HepG2 (cell line): Measurements from ENCODE around the gene PTMA.

ENCODE experiments used
- CTCF ChIP-seq: sonication (generic); formaldehyde crosslinking; IDR thresholded peaks from 2 replicates; pipeline ENCODE4 v1.5.0; 2020; ENCODE audit warnings: mild to moderate bottlenecking, missing genetic modification reagents, moderate library complexity
- EP300 ChIP-seq, 3 experiments: sonication (generic) in 1 of 3; formaldehyde crosslinking in 1 of 3; IDR thresholded peaks; 2 replicates each; pipeline versions ENCODE4 v1.5.1 to v1.6.1; 2011 to 2020; ENCODE audit warnings: low read depth in 2 of 3, low read length in 2 of 3, borderline replicate concordance in 1 of 3, improper control_type of control experiment in 1 of 3, mild to moderate bottlenecking in 1 of 3, missing genetic modification reagents in 1 of 3, moderate library complexity in 1 of 3
- FOXK2 ChIP-seq: fragments of 450-650 bp; IDR thresholded peaks from 2 replicates; pipeline ENCODE4 v1.6.1; 2016
- IRF9 ChIP-seq: sonication (generic); formaldehyde crosslinking; IDR thresholded peaks from 2 replicates; pipeline ENCODE4 v1.8.0; 2022; ENCODE audit warnings: missing genetic modification reagents, mild to moderate bottlenecking, borderline replicate concordance
- JARID2 ChIP-seq: sonication (generic); formaldehyde crosslinking; IDR thresholded peaks from 2 replicates; pipeline ENCODE4 v1.8.1; 2023; ENCODE audit warnings: missing genetic modification reagents, inconsistent platforms; ENCODE audit not compliant: insufficient replicate concordance
- PHB2 ChIP-seq: fragments of 450-650 bp; IDR thresholded peaks from 2 replicates; pipeline ENCODE4 v1.6.1; 2018; ENCODE audit not compliant: partially characterized antibody
- POLR2A ChIP-seq, 2 experiments: IDR thresholded peaks; 2 replicates each; pipeline ENCODE4 v1.6.1; 2011; ENCODE audit warnings: low read depth in 2 of 2, low read length in 2 of 2, mild to moderate bottlenecking in 1 of 2, moderate library complexity in 1 of 2; ENCODE audit not compliant: insufficient read depth in 1 of 2
- RAD21 ChIP-seq: fragments of 450-650 bp; formaldehyde crosslinking; IDR thresholded peaks from 2 replicates; pipeline ENCODE4 v1.5.0; 2020; ENCODE audit warnings: mild to moderate bottlenecking
- TBP ChIP-seq: sonication (generic); formaldehyde crosslinking; IDR thresholded peaks from 2 replicates; pipeline ENCODE4 v1.5.0; 2020; ENCODE audit warnings: missing genetic modification reagents
- YY1 ChIP-seq: IDR thresholded peaks from 2 replicates; pipeline ENCODE4 v1.6.1; 2011; ENCODE audit warnings: low read length, low read depth, moderate library complexity, mild to moderate bottlenecking; ENCODE audit not compliant: insufficient read depth, insufficient replicate concordance
- ZBTB33 ChIP-seq: sonication (generic); formaldehyde crosslinking; IDR thresholded peaks from 2 replicates; pipeline ENCODE4 v1.4.0; 2020; ENCODE audit warnings: missing genetic modification reagents
- ZKSCAN1 ChIP-seq: fragments of 150-350 bp; IDR thresholded peaks from 2 replicates; pipeline ENCODE4 v1.6.1; 2014; ENCODE audit warnings: low read length
- ZNF350 ChIP-seq: sonication (generic); formaldehyde crosslinking; IDR thresholded peaks from 2 replicates; pipeline ENCODE4 v1.4.0; 2020; ENCODE audit warnings: mild to moderate bottlenecking, low read depth, missing genetic modification reagents, borderline replicate concordance

- no peak for TF ChIP-seq ZNF350 (CRISPR knock-in tag)
- no peak for TF ChIP-seq ZBTB33 (CRISPR knock-in tag)
- no peak for TF ChIP-seq YY1
- no peak for TF ChIP-seq EP300 (IDR thresholded peaks at IDR 0.05; ENCODE audit: low read depth in 2 of 2, low read length in 2 of 2)
- TF ChIP-seq EP300 (CRISPR knock-in tag; IDR thresholded peaks at IDR 0.05; ENCODE audit: borderline replicate concordance): no peak
- no peak for TF ChIP-seq POLR2A (IDR thresholded peaks at IDR 0.05; ENCODE audit: insufficient read depth in 1 of 2, low read depth in 2 of 2, low read length in 2 of 2)
- TF ChIP-seq JARID2 (CRISPR knock-in tag): no peak
- TF ChIP-seq IRF9 (CRISPR knock-in tag): no peak
- no peak for TF ChIP-seq ZKSCAN1
- TF ChIP-seq RAD21: no peak
- TF ChIP-seq TBP (CRISPR knock-in tag): no peak
- no peak for TF ChIP-seq PHB2
- no peak for TF ChIP-seq CTCF (CRISPR knock-in tag)
- TF ChIP-seq FOXK2: no peak
These were observed 25.6 kb upstream of the PTMA start for GRCh38 chr2:231682603-231683291.
